SK-N-SH (cell line): Measurements from ENCODE around the gene SCYGR4. TPM values are rescaled to one million over a fixed set of nuclear protein-coding genes. Genes with fewer than 3 reads are reported as not detected.

Source experiments
- CTCF ChIA-PET: fragments of 300-600, 350-600 bp; formaldehyde crosslinking; extraction: SDS; loops from one replicate; lab custom pipeline; 2021; lab: Yijun Ruan, JAX
- POLR2A ChIA-PET: fragments of 350-600 bp; sonication (Branson Sonifier 250); formaldehyde crosslinking; extraction: SDS; loops from one replicate; lab custom pipeline; 2020; ENCODE audit warnings: antibody characterized with exemption, inconsistent platforms; lab: Yijun Ruan, JAX
- DNase-seq: peaks from one replicate; pipeline ENCODE4 v3.0.0; 2012
- H2AFZ ChIP-seq: fragments of 200-600 bp; sonication (generic); 2 replicates; pipeline ENCODE4 v1.8.1; 2016; ENCODE audit warnings: antibody characterized with exemption, mild to moderate bottlenecking, low read depth
- H3F3A ChIP-seq: fragments of 200-600 bp; sonication (generic); replicated peaks from 2 replicates; pipeline ENCODE3; 2016; ENCODE audit warnings: antibody characterized with exemption, mild to moderate bottlenecking; ENCODE audit not compliant: insufficient read depth
- H3K27ac ChIP-seq, 2 experiments: fragments of 200-500 bp in 1 of 2; fragments of 200-600 bp in 1 of 2; sonication (Bioruptor generic) in 1 of 2; sonication (generic), shearing (Covaris generic) in 1 of 2; 2 replicates each; pipeline versions ENCODE4 v1.5.1 to v1.6.1; 2014 to 2016; ENCODE audit warnings: low read depth in 2 of 2, inconsistent platforms in 1 of 2, low read length in 1 of 2, mild to moderate bottlenecking in 1 of 2, mixed read lengths in 1 of 2
- H3K27me3 ChIP-seq: fragments of 200-600 bp; sonication (generic), shearing (Covaris generic); 2 replicates; pipeline ENCODE4 v1.6.1; 2016; ENCODE audit warnings: mixed run types; ENCODE audit not compliant: insufficient read depth
- H3K36me3 ChIP-seq, 2 experiments: fragments of 200-500 bp in 1 of 2; fragments of 200-600 bp in 1 of 2; sonication (Bioruptor generic) in 1 of 2; sonication (generic) in 1 of 2; replicated peaks in 1 of 2; 2 replicates each; pipeline versions ENCODE3 to v1.5.1; 2014 to 2016; ENCODE audit warnings: low read length in 1 of 2, mild to moderate bottlenecking in 1 of 2; ENCODE audit not compliant: insufficient read depth in 2 of 2, control insufficient read depth in 1 of 2
- H3K4me1 ChIP-seq, 2 experiments: fragments of 200-500 bp in 1 of 2; fragments of 200-600 bp in 1 of 2; sonication (Bioruptor generic) in 1 of 2; sonication (generic), shearing (Covaris generic) in 1 of 2; 2 replicates each; pipeline versions ENCODE4 v1.5.1 to v1.6.1; 2014 to 2016; ENCODE audit warnings: low read depth in 1 of 2, low read length in 1 of 2, mixed run types in 1 of 2; ENCODE audit not compliant: insufficient read depth in 2 of 2, control insufficient read depth in 1 of 2
- H3K4me2 ChIP-seq: fragments of 200-600 bp; sonication (generic), shearing (Covaris generic); 2 replicates; pipeline ENCODE4 v1.6.1; 2017; ENCODE audit warnings: mixed run types
- H3K4me3 ChIP-seq, 2 experiments: fragments of 200-500 bp in 1 of 2; fragments of 200-600 bp in 1 of 2; sonication (Bioruptor generic) in 1 of 2; sonication (generic), shearing (Covaris generic) in 1 of 2; 2 replicates each; pipeline versions ENCODE4 v1.5.1 to v1.8.1; 2014 to 2016; ENCODE audit warnings: low read depth in 2 of 2, inconsistent platforms in 1 of 2, low read length in 1 of 2, mild to moderate bottlenecking in 1 of 2, mixed read lengths in 1 of 2, moderate library complexity in 1 of 2
- H3K79me2 ChIP-seq: fragments of 200-600 bp; sonication (generic); 2 replicates; pipeline ENCODE4 v1.8.1; 2017; ENCODE audit warnings: mild to moderate bottlenecking; ENCODE audit not compliant: insufficient read depth
- H3K9ac ChIP-seq: fragments of 200-600 bp; sonication (generic); 2 replicates; pipeline ENCODE4 v1.6.1; 2017; ENCODE audit warnings: mixed run types
- H3K9me2 ChIP-seq: fragments of 200-600 bp; sonication (generic); 2 replicates; pipeline ENCODE4 v1.6.1; 2017; ENCODE audit warnings: mixed run types
- H3K9me3 ChIP-seq: fragments of 200-600 bp; sonication (generic); 2 replicates; pipeline ENCODE4 v1.6.1; 2017; ENCODE audit warnings: mixed run types, mild to moderate bottlenecking, moderate library complexity
- H4K20me1 ChIP-seq: fragments of 200-600 bp; sonication (generic); 2 replicates; pipeline ENCODE4 v1.6.1; 2017; ENCODE audit warnings: mild to moderate bottlenecking, mixed run types; ENCODE audit not compliant: insufficient read depth
- EP300 ChIP-seq, 2 experiments: IDR thresholded peaks; 2 replicates each; pipeline versions ENCODE4 v1.4.0 to v1.6.1; 2012; ENCODE audit warnings: borderline replicate concordance in 1 of 2, low read depth in 1 of 2, low read length in 1 of 2
- EZH2phosphoT487 ChIP-seq: fragments of 200-600 bp; sonication (generic); IDR thresholded peaks from 2 replicates; pipeline ENCODE4 v1.6.1; 2017; ENCODE audit warnings: low read depth, mixed run types, mild to moderate bottlenecking, antibody characterized with exemption, moderate library complexity, borderline replicate concordance
- FOXJ3 ChIP-seq: sonication (generic); formaldehyde crosslinking; IDR thresholded peaks from 2 replicates; pipeline ENCODE4 v1.5.1; 2020; ENCODE audit warnings: mild to moderate bottlenecking, missing genetic modification reagents
- FOXM1 ChIP-seq: IDR thresholded peaks from 2 replicates; pipeline ENCODE4 v1.4.0; 2012; ENCODE audit warnings: low read depth, mild to moderate bottlenecking
- GATA2 ChIP-seq: sonication (generic); formaldehyde crosslinking; IDR thresholded peaks from 2 replicates; pipeline ENCODE4 v1.5.0; 2020; ENCODE audit warnings: mild to moderate bottlenecking, missing genetic modification reagents
- IRF3 ChIP-seq: fragments of 150-350 bp; IDR thresholded peaks from 2 replicates; pipeline ENCODE4 v1.6.1; 2016; ENCODE audit warnings: mild to moderate bottlenecking, low read depth, low read length
- JUND ChIP-seq: IDR thresholded peaks from 2 replicates; pipeline ENCODE4 v1.4.0; 2012
- PBX3 ChIP-seq: IDR thresholded peaks from 2 replicates; pipeline ENCODE4; 2012
- POLR2AphosphoS5 ChIP-seq: IDR thresholded peaks from 2 replicates; pipeline ENCODE4 v1.6.1; 2012; ENCODE audit warnings: low read depth, low read length
- RFX5 ChIP-seq: IDR thresholded peaks from 2 replicates; pipeline ENCODE4 v1.6.1; 2012; ENCODE audit warnings: mild to moderate bottlenecking, improper control_type of control experiment, low read length
- RXRA ChIP-seq: IDR thresholded peaks from 2 replicates; pipeline ENCODE4 v1.4.0; 2012; ENCODE audit warnings: low read depth, mild to moderate bottlenecking, borderline replicate concordance
- TCF12 ChIP-seq: IDR thresholded peaks from 2 replicates; pipeline ENCODE4 v1.4.0; 2012
- ZBTB33 ChIP-seq: IDR thresholded peaks from 2 replicates; pipeline ENCODE4 v1.4.0; 2012; ENCODE audit warnings: low read depth, borderline replicate concordance
- WGBS: methylation state at CpG from one replicate; pipeline ENCODE4 v1.1.6; 2017; ENCODE audit warnings: low lambda C conversion rate; 5-methylcytosine and 5-hydroxymethylcytosine counted together
- polyA plus RNA-seq, 3 experiments: library from polyadenylated mRNA; depleted of rRNA; stranded (reverse); fragments of >200 nt; gene quantifications; 2 replicates each; pipeline ENCODE4 v1.2.3, GENCODE V29; 2012
- TF ChIP-seq, protein P1 (sequence below): IDR thresholded peaks from 2 replicates; pipeline ENCODE4 v1.4.0; 2012; ENCODE audit warnings: low read depth
- TF ChIP-seq, protein P2 (sequence below): IDR thresholded peaks from 2 replicates; pipeline ENCODE4 v1.4.0; 2012; ENCODE audit warnings: low read depth, borderline replicate concordance
- TF ChIP-seq, protein P3 (sequence below): fragments of 150-350 bp; IDR thresholded peaks from 2 replicates; pipeline ENCODE4 v1.6.1; 2017; ENCODE audit warnings: antibody characterized with exemption, low read length, low read depth, borderline replicate concordance
- TF ChIP-seq, protein P4 (sequence below): IDR thresholded peaks from 2 replicates; pipeline ENCODE4 v1.6.1; 2012; ENCODE audit warnings: mild to moderate bottlenecking, low read depth, low read length, moderate library complexity

The SCYGR4 gene
- polyA plus RNA-seq, 1 of the 3 experiments (the other 2 are of a cell fraction) = not detected

DNA sequence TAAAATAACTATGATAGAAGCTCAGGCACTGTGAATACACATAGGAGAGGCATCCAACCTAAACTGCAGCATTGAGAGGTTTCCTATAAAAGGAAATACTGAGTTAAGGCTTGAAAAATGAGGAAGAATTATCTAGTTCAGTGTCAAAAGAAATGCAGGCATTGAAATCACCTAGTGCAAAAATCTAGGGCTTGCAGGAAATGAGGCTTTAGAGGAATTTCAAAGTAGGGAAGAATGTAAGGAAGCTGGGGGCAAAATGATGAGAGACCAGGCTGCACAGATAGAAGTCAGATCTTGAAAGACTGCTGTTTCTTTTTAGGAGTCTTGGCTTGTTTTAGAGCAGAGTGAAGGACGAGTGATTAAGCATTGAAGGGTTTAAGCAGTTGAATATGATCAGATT, 46.7 kb upstream of the SCYGR4 start:
- POLR2A ChIA-PET = no interaction called here
- no peak overlapping the region for H3K4me2 ChIP-seq
- no peaks in the 10 kb centered on the region for H3K27me3 ChIP-seq
- H3K9me3 ChIP-seq = no peaks in the 10 kb centered on the region
- DNase-seq = no peak
- H3K4me1 ChIP-seq = no peaks in the 10 kb centered on the region
- H4K20me1 ChIP-seq = no peaks in the 10 kb centered on the region
- H3K79me2 ChIP-seq = no peaks in the 10 kb centered on the region
- TF ChIP-seq FOXJ3 (CRISPR knock-in tag) = no peak
- TF ChIP-seq PBX3 = no peak
- TF ChIP-seq JUND = no peak
- TF ChIP-seq, protein P1, sequence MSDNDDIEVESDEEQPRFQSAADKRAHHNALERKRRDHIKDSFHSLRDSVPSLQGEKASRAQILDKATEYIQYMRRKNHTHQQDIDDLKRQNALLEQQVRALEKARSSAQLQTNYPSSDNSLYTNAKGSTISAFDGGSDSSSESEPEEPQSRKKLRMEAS = no peak
- TF ChIP-seq RFX5 = no peak
- TF ChIP-seq, protein P2, sequence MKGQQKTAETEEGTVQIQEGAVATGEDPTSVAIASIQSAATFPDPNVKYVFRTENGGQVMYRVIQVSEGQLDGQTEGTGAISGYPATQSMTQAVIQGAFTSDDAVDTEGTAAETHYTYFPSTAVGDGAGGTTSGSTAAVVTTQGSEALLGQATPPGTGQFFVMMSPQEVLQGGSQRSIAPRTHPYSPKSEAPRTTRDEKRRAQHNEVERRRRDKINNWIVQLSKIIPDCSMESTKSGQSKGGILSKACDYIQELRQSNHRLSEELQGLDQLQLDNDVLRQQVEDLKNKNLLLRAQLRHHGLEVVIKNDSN = no peak
- TF ChIP-seq EZH2phosphoT487 = no peak
- no peak for TF ChIP-seq EP300 (IDR thresholded peaks at IDR 0.05; ENCODE audit: borderline replicate concordance in 1 of 2, low read depth in 1 of 2, low read length in 1 of 2)
- H2AFZ ChIP-seq = no peak overlapping the region
- 29% methylated on average over 1 of the region's 1 CpG for WGBS
- no peaks in the 10 kb centered on the region for H3K9me2 ChIP-seq
- no peak overlapping the region for H3K4me3 ChIP-seq
- peaks cover 8% of the 10 kb centered on the region for H3F3A ChIP-seq
- peaks cover 0 to 4% of the 10 kb centered on the region in 2 experiments for H3K36me3 ChIP-seq
- H3K27ac ChIP-seq = no peak overlapping the region
- CTCF ChIA-PET = interaction anchor here (0.8 to 1.0 kb wide), 2 partner anchors 60 to 87 kb away, joined by 3 read pairs; no protein-coding TSS in a partner anchor
- H3K9ac ChIP-seq = no peak overlapping the region

DNA sequence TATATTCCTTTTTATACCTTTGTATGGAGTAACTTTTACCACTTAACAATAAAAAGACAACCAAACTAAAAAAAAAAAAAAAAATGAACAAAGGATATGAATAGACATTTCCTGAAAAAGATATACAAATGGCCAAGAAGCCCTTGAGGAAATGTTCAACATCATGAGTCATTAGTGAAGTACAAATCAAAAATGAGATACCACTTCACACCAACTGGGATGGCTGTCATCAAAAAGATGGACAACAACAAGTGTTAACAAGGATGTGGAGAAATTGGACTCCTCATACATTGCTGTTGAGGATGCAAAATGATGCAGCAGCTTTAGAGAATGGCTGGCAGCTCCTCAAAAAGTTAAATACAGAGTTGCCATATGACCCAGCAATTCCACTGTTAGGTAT, 41.2 kb upstream of the SCYGR4 start:
- no peaks in the 10 kb centered on the region for H3K9me2 ChIP-seq
- H3F3A ChIP-seq = no peaks in the 10 kb centered on the region
- no peak for DNase-seq
- H3K27me3 ChIP-seq = no peaks in the 10 kb centered on the region
- H2AFZ ChIP-seq = no peak overlapping the region
- ChIA-PET CTCF (no interaction called here), POLR2A (no interaction called here)
- H3K9ac ChIP-seq = no peak overlapping the region
- no peak overlapping the region for H3K4me2 ChIP-seq
- H4K20me1 ChIP-seq = no peaks in the 10 kb centered on the region
- no peak overlapping the region for H3K27ac ChIP-seq
- no peaks in the 10 kb centered on the region for H3K4me1 ChIP-seq
- no peak overlapping the region for H3K4me3 ChIP-seq
- no peaks in the 10 kb centered on the region for H3K36me3 ChIP-seq
- no peaks in the 10 kb centered on the region for H3K79me2 ChIP-seq
- no peaks in the 10 kb centered on the region for H3K9me3 ChIP-seq
- no peak for TF ChIP-seq FOXJ3 (CRISPR knock-in tag)
- no peak for TF ChIP-seq RXRA
- TF ChIP-seq FOXM1 = no peak
- TF ChIP-seq, protein P3, sequence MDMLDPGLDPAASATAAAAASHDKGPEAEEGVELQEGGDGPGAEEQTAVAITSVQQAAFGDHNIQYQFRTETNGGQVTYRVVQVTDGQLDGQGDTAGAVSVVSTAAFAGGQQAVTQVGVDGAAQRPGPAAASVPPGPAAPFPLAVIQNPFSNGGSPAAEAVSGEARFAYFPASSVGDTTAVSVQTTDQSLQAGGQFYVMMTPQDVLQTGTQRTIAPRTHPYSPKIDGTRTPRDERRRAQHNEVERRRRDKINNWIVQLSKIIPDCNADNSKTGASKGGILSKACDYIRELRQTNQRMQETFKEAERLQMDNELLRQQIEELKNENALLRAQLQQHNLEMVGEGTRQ = no peak
- TF ChIP-seq POLR2AphosphoS5 = no peak
- TF ChIP-seq, protein P4, sequence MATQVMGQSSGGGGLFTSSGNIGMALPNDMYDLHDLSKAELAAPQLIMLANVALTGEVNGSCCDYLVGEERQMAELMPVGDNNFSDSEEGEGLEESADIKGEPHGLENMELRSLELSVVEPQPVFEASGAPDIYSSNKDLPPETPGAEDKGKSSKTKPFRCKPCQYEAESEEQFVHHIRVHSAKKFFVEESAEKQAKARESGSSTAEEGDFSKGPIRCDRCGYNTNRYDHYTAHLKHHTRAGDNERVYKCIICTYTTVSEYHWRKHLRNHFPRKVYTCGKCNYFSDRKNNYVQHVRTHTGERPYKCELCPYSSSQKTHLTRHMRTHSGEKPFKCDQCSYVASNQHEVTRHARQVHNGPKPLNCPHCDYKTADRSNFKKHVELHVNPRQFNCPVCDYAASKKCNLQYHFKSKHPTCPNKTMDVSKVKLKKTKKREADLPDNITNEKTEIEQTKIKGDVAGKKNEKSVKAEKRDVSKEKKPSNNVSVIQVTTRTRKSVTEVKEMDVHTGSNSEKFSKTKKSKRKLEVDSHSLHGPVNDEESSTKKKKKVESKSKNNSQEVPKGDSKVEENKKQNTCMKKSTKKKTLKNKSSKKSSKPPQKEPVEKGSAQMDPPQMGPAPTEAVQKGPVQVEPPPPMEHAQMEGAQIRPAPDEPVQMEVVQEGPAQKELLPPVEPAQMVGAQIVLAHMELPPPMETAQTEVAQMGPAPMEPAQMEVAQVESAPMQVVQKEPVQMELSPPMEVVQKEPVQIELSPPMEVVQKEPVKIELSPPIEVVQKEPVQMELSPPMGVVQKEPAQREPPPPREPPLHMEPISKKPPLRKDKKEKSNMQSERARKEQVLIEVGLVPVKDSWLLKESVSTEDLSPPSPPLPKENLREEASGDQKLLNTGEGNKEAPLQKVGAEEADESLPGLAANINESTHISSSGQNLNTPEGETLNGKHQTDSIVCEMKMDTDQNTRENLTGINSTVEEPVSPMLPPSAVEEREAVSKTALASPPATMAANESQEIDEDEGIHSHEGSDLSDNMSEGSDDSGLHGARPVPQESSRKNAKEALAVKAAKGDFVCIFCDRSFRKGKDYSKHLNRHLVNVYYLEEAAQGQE = no peak
- TF ChIP-seq JUND = no peak
- TF ChIP-seq TCF12 = no peak
- TF ChIP-seq ZBTB33 = no peak
- no peak for TF ChIP-seq EP300 (IDR thresholded peaks at IDR 0.05; ENCODE audit: borderline replicate concordance in 1 of 2, low read depth in 1 of 2, low read length in 1 of 2)
- TF ChIP-seq IRF3 = no peak
- no peak for TF ChIP-seq EZH2phosphoT487
- TF ChIP-seq GATA2 (CRISPR knock-in tag) = no peak
